ENCODE results near the gene CDC5L. TPM values are rescaled to one million over a fixed set of nuclear protein-coding genes. Genes with fewer than 3 reads are reported as not detected.

Gene CDC5L
- polyA plus RNA-seq, 3 donors: 4.9 to 10.2 (median 7.4) TPM

DNA sequence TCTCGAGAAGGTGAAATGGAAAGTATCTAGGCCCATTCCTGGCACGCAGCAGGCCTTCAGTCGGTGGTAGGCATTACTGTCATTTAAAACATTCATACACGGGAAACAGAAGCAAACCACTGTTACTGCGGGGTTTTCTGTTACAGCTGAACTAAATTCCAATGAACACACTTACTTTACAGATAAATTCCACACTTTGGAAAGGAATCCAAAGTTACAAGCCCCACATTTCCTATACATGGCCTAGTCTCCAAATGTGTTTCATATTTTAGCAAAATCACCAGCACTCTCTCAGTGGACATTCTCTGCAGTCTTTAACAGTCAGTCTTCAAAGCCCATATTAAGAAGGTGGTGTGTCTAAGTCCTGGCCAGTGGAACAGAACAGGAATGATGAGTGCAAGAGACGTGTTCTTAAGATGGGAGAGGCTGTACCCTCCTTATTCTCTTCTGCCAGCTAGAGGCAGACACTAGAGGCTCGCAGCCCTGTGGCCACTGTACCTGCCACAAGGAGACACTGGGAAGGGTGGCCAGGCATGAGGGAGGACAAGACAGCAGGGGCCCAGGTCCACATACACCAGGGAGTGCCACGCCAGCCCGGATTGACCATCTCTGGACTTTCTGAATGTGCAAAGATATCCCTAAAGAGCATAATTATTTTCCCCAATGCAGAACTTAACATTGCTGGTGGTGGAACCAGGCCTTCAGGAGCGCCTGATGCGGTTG, 76.4 kb downstream of the CDC5L start:
- Histone ChIP-seq H3K9me3 (replicated peaks in 1 of 2; ENCODE audit: control insufficient read depth in 1 of 2, insufficient read depth in 1 of 2, low read length in 2 of 2) (no peaks in the 10 kb centered on the region), H3K27me3 (ENCODE audit: control insufficient read depth in 2 of 2, insufficient read depth in 2 of 2, low read length in 2 of 2) (no peaks in the 10 kb centered on the region), H3K4me3 (replicated peaks in 1 of 3; ENCODE audit: low read depth in 2 of 3, low read length in 3 of 3) (no peak overlapping the region), H3K4me1 (ENCODE audit: control insufficient read depth in 1 of 2, insufficient read depth in 2 of 2, low read length in 2 of 2) (no peaks in the 10 kb centered on the region), H2AFZ (ENCODE audit: insufficient read depth, low read depth, low read length, poor library complexity, severe bottlenecking) (no peak overlapping the region), H3K4me2 (replicated peaks; ENCODE audit: extremely low read depth, low read length, poor library complexity, severe bottlenecking) (no peak overlapping the region), H3K79me2 (ENCODE audit: insufficient read depth, low read length) (no peaks in the 10 kb centered on the region), H3K27ac (ENCODE audit: low read depth in 1 of 2, low read length in 2 of 2) (no peak overlapping the region), H3K36me3 (replicated peaks in 1 of 2; ENCODE audit: control insufficient read depth in 1 of 2, insufficient read depth in 2 of 2, low read length in 2 of 2) (no peaks in the 10 kb centered on the region), H3K9ac (ENCODE audit: insufficient read depth, low read length, poor library complexity, severe bottlenecking) (no peak overlapping the region), H4K20me1 (ENCODE audit: insufficient read depth, low read length) (no peaks in the 10 kb centered on the region)
- H3K27ac Mint-ChIP-seq: no peak overlapping the region
- H3K4me1 Mint-ChIP-seq: no peaks in the 10 kb centered on the region
- H3K9me3 Mint-ChIP-seq: peaks cover 0 to 1% (median 0%) of the 10 kb centered on the region in 7 donors
- H3K36me3 Mint-ChIP-seq: no peaks in the 10 kb centered on the region
- peaks cover 0 to 8% (median 3%) of the 10 kb centered on the region in 3 donors for H3K27me3 Mint-ChIP-seq (ENCODE audit: low read depth in 3 of 3)
- no peak overlapping the region for H3K4me3 Mint-ChIP-seq
- intact Hi-C loops (cut with micrococcal nuclease): no loop called here
- DNase-seq: no peak
- TF ChIP-seq, protein P1, sequence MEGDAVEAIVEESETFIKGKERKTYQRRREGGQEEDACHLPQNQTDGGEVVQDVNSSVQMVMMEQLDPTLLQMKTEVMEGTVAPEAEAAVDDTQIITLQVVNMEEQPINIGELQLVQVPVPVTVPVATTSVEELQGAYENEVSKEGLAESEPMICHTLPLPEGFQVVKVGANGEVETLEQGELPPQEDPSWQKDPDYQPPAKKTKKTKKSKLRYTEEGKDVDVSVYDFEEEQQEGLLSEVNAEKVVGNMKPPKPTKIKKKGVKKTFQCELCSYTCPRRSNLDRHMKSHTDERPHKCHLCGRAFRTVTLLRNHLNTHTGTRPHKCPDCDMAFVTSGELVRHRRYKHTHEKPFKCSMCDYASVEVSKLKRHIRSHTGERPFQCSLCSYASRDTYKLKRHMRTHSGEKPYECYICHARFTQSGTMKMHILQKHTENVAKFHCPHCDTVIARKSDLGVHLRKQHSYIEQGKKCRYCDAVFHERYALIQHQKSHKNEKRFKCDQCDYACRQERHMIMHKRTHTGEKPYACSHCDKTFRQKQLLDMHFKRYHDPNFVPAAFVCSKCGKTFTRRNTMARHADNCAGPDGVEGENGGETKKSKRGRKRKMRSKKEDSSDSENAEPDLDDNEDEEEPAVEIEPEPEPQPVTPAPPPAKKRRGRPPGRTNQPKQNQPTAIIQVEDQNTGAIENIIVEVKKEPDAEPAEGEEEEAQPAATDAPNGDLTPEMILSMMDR (IDR thresholded peaks at IDR 0.05): no peak
- 82% methylated on average over 9 of the region's 11 CpGs for WGBS (ENCODE audit: insufficient coverage)

DNA sequence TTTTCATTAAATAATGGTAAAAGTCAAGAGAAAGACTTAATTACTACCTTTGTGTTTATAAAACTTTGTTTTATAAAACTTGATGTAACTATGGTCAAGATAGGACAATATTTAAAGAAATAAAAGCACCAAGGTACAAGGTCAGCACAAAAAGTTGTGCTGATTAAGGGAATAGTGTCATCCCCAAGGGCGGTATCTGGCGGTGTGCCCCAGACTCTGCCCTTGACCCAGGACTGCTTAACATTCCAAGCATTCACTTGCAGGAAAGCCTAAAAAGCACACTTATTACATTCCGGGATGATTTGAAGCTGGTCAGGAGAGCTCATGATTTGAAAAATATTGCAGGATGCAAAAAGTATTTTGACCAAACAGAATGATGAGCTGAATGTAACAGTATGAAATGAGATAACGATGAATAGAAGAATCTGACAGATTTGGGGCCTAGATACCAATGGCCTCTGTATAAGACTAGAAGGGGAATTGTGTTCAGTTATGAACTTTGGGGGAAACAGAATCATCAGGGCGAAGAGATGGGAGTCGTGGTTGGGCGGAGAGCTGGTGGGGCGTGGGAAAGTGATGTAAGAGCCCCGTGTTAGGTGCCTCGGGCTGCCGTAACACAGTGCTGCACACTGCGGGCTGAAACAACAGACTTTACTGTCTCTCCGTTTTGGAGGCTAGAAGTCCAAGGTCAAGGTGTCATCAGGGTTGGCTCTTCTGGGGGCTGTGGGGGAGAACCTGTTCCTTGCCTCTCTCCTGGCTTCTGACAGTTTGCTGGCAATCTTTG, 77.2 kb downstream of the CDC5L start:
- H3K4me2 ChIP-seq (replicated peaks; ENCODE audit: extremely low read depth, low read length, poor library complexity, severe bottlenecking): no peak overlapping the region
- DNase-seq: no peak
- no peak overlapping the region for H3K4me3 ChIP-seq (replicated peaks in 1 of 3; ENCODE audit: low read depth in 2 of 3, low read length in 3 of 3)
- no peaks in the 10 kb centered on the region for H3K4me1 ChIP-seq (ENCODE audit: control insufficient read depth in 1 of 2, insufficient read depth in 2 of 2, low read length in 2 of 2)
- no peaks in the 10 kb centered on the region for H3K27me3 ChIP-seq (ENCODE audit: control insufficient read depth in 2 of 2, insufficient read depth in 2 of 2, low read length in 2 of 2)
- H3K4me3 Mint-ChIP-seq: no peak overlapping the region
- WGBS (ENCODE audit: insufficient coverage): 95% methylated on average over 10 of the region's 13 CpGs
- no peaks in the 10 kb centered on the region for H3K36me3 ChIP-seq (replicated peaks in 1 of 2; ENCODE audit: control insufficient read depth in 1 of 2, insufficient read depth in 2 of 2, low read length in 2 of 2)
- no peaks in the 10 kb centered on the region for H4K20me1 ChIP-seq (ENCODE audit: insufficient read depth, low read length)
- no peak overlapping the region for H3K27ac ChIP-seq (ENCODE audit: low read depth in 1 of 2, low read length in 2 of 2)
- no peak overlapping the region for H2AFZ ChIP-seq (ENCODE audit: insufficient read depth, low read depth, low read length, poor library complexity, severe bottlenecking)
- peaks cover 0 to 1% (median 0%) of the 10 kb centered on the region in 7 donors for H3K9me3 Mint-ChIP-seq
- no peaks in the 10 kb centered on the region for H3K36me3 Mint-ChIP-seq
- no peaks in the 10 kb centered on the region for H3K4me1 Mint-ChIP-seq
- H3K27ac Mint-ChIP-seq: no peak overlapping the region
- intact Hi-C loops (cut with micrococcal nuclease): no loop called here
- peaks cover 0 to 8% (median 3%) of the 10 kb centered on the region in 3 donors for H3K27me3 Mint-ChIP-seq (ENCODE audit: low read depth in 3 of 3)
- TF ChIP-seq, protein P1 (IDR thresholded peaks at IDR 0.05): no peak
- no peak overlapping the region for H3K9ac ChIP-seq (ENCODE audit: insufficient read depth, low read length, poor library complexity, severe bottlenecking)
- H3K9me3 ChIP-seq (replicated peaks in 1 of 2; ENCODE audit: control insufficient read depth in 1 of 2, insufficient read depth in 1 of 2, low read length in 2 of 2): no peaks in the 10 kb centered on the region
- H3K79me2 ChIP-seq (ENCODE audit: insufficient read depth, low read length): no peaks in the 10 kb centered on the region
